ENCODE data around the gene SYTL5. TPM values are rescaled to one million over a fixed set of nuclear protein-coding genes. Genes with fewer than 3 reads are reported as not detected.

The SYTL5 gene
- total and polyA plus RNA-seq, 2 experiments from 2014 or later, result not detected

GRCh38 chrX:38116706-38117105, 110.4 kb downstream of the SYTL5 start:
- no peaks in the 10 kb centered on the region for H4K20me1 ChIP-seq (ENCODE audit: insufficient read depth)
- H3K9ac ChIP-seq, result no peak overlapping the region
- in situ Hi-C loops (cut with MboI), result no loop called here
- no peaks in the 10 kb centered on the region for H3K4me1 ChIP-seq (ENCODE audit: insufficient read depth)
- no peaks in the 10 kb centered on the region for H3K9me3 ChIP-seq (ENCODE audit: low read depth)
- H2AFZ ChIP-seq, result no peak overlapping the region
- no peaks in the 10 kb centered on the region for H3K36me3 ChIP-seq (ENCODE audit: low read depth)
- H3K79me2 ChIP-seq (ENCODE audit: insufficient read depth), result no peaks in the 10 kb centered on the region
- no peaks in the 10 kb centered on the region for H3K27me3 ChIP-seq (replicated peaks; ENCODE audit: insufficient read depth)
- WGBS, 2 experiments (ENCODE audit: low coverage in 1 of 2, low lambda C conversion rate in 2 of 2, missing lambda C conversion rate in 2 of 2), result 0 to 11% methylated on average over 1 of the region's 1 CpG
- H3K4me3 ChIP-seq, result no peak overlapping the region
- no peak for DNase-seq
- H3K27ac ChIP-seq, result no peak overlapping the region
- no peaks in the 10 kb centered on the region for H3F3A ChIP-seq (ENCODE audit: insufficient read depth)
- TF ChIP-seq EZH2 (IDR thresholded peaks at IDR 0.05; ENCODE audit: insufficient read depth, poor library complexity, severe bottlenecking), result no peak
- TF ChIP-seq EZH2phosphoT487 (IDR thresholded peaks at IDR 0.05; ENCODE audit: insufficient read depth, low read depth), result no peak
- H3K4me2 ChIP-seq (ENCODE audit: unreplicated experiment), result no peak overlapping the region
- no peaks in the 10 kb centered on the region for H3K9me2 ChIP-seq (ENCODE audit: insufficient read depth)

- H3K79me2 ChIP-seq (ENCODE audit: insufficient read depth), result no peaks in the 10 kb centered on the region
- in situ Hi-C loops (cut with MboI), result no loop called here
- no peak overlapping the region for H3K27ac ChIP-seq
- H3K4me1 ChIP-seq (ENCODE audit: insufficient read depth), result no peaks in the 10 kb centered on the region
- no peaks in the 10 kb centered on the region for H3K9me2 ChIP-seq (ENCODE audit: insufficient read depth)
- no peaks in the 10 kb centered on the region for H3K27me3 ChIP-seq (replicated peaks; ENCODE audit: insufficient read depth)
- no peak overlapping the region for H3K4me2 ChIP-seq (ENCODE audit: unreplicated experiment)
- TF ChIP-seq EZH2phosphoT487 (IDR thresholded peaks at IDR 0.05; ENCODE audit: insufficient read depth, low read depth), result no peak
- no peak for TF ChIP-seq EZH2 (IDR thresholded peaks at IDR 0.05; ENCODE audit: insufficient read depth, poor library complexity, severe bottlenecking)
- H3K9me3 ChIP-seq (ENCODE audit: low read depth), result no peaks in the 10 kb centered on the region
- no peaks in the 10 kb centered on the region for H3K36me3 ChIP-seq (ENCODE audit: low read depth)
- WGBS, 2 experiments (ENCODE audit: low coverage in 1 of 2, low lambda C conversion rate in 2 of 2, missing lambda C conversion rate in 2 of 2), result 14 to 15% methylated on average over 6 to 7 of the region's 7 CpGs
- no peaks in the 10 kb centered on the region for H4K20me1 ChIP-seq (ENCODE audit: insufficient read depth)
- no peak overlapping the region for H3K9ac ChIP-seq
- H2AFZ ChIP-seq, result no peak overlapping the region
- H3F3A ChIP-seq (ENCODE audit: insufficient read depth), result no peaks in the 10 kb centered on the region
- H3K4me3 ChIP-seq, result no peak overlapping the region
- peak; percentile 19 for DNase-seq
These were observed 111.1 kb downstream of the SYTL5 start for GRCh38 chrX:38117485-38117884.

- H2AFZ ChIP-seq, result no peak overlapping the region
- H3K4me2 ChIP-seq (ENCODE audit: unreplicated experiment), result no peak overlapping the region
- H3K9me2 ChIP-seq (ENCODE audit: insufficient read depth), result no peaks in the 10 kb centered on the region
- in situ Hi-C loops (cut with MboI), result no loop called here
- no peaks in the 10 kb centered on the region for H3F3A ChIP-seq (ENCODE audit: insufficient read depth)
- H3K4me3 ChIP-seq, result no peak overlapping the region
- no peak overlapping the region for H3K27ac ChIP-seq
- no peaks in the 10 kb centered on the region for H3K27me3 ChIP-seq (replicated peaks; ENCODE audit: insufficient read depth)
- no peaks in the 10 kb centered on the region for H4K20me1 ChIP-seq (ENCODE audit: insufficient read depth)
- no peaks in the 10 kb centered on the region for H3K36me3 ChIP-seq (ENCODE audit: low read depth)
- no peaks in the 10 kb centered on the region for H3K4me1 ChIP-seq (ENCODE audit: insufficient read depth)
- no peaks in the 10 kb centered on the region for H3K9me3 ChIP-seq (ENCODE audit: low read depth)
- TF ChIP-seq EZH2phosphoT487 (IDR thresholded peaks at IDR 0.05; ENCODE audit: insufficient read depth, low read depth), result no peak
- TF ChIP-seq EZH2 (IDR thresholded peaks at IDR 0.05; ENCODE audit: insufficient read depth, poor library complexity, severe bottlenecking), result no peak
- no peaks in the 10 kb centered on the region for H3K79me2 ChIP-seq (ENCODE audit: insufficient read depth)
- 82 to 100% methylated on average over 1 of the region's 1 CpG for WGBS, 2 experiments (ENCODE audit: low coverage in 1 of 2, low lambda C conversion rate in 2 of 2, missing lambda C conversion rate in 2 of 2)
- DNase-seq, result no peak
- H3K9ac ChIP-seq, result no peak overlapping the region
These were observed 117.6 kb downstream of the SYTL5 start for GRCh38 chrX:38124000-38124399.

- H3K4me1 ChIP-seq (ENCODE audit: insufficient read depth), result no peaks in the 10 kb centered on the region
- no peak overlapping the region for H2AFZ ChIP-seq
- H3F3A ChIP-seq (ENCODE audit: insufficient read depth), result no peaks in the 10 kb centered on the region
- H3K27ac ChIP-seq, result no peak overlapping the region
- H4K20me1 ChIP-seq (ENCODE audit: insufficient read depth), result no peaks in the 10 kb centered on the region
- 80 to 83% methylated on average over 3 of the region's 3 CpGs for WGBS, 2 experiments (ENCODE audit: low coverage in 1 of 2, low lambda C conversion rate in 2 of 2, missing lambda C conversion rate in 2 of 2)
- H3K79me2 ChIP-seq (ENCODE audit: insufficient read depth), result no peaks in the 10 kb centered on the region
- H3K4me3 ChIP-seq, result no peak overlapping the region
- no peaks in the 10 kb centered on the region for H3K9me2 ChIP-seq (ENCODE audit: insufficient read depth)
- H3K9ac ChIP-seq, result no peak overlapping the region
- no peaks in the 10 kb centered on the region for H3K36me3 ChIP-seq (ENCODE audit: low read depth)
- no peaks in the 10 kb centered on the region for H3K9me3 ChIP-seq (ENCODE audit: low read depth)
- H3K27me3 ChIP-seq (replicated peaks; ENCODE audit: insufficient read depth), result no peaks in the 10 kb centered on the region
- no peak for TF ChIP-seq EZH2 (IDR thresholded peaks at IDR 0.05; ENCODE audit: insufficient read depth, poor library complexity, severe bottlenecking)
- in situ Hi-C loops (cut with MboI), result no loop called here
- H3K4me2 ChIP-seq (ENCODE audit: unreplicated experiment), result no peak overlapping the region
- DNase-seq, result no peak
These were observed 119.8 kb downstream of the SYTL5 start for GRCh38 chrX:38126179-38126578.

- Histone ChIP-seq H3K79me2 (ENCODE audit: insufficient read depth) (no peaks in the 10 kb centered on the region), H3K9ac (no peak overlapping the region), H3F3A (ENCODE audit: insufficient read depth) (no peaks in the 10 kb centered on the region), H3K27me3 (replicated peaks; ENCODE audit: insufficient read depth) (no peaks in the 10 kb centered on the region), H3K4me1 (ENCODE audit: insufficient read depth) (no peaks in the 10 kb centered on the region), H4K20me1 (ENCODE audit: insufficient read depth) (no peaks in the 10 kb centered on the region), H3K4me2 (ENCODE audit: unreplicated experiment) (no peak overlapping the region), H2AFZ (no peak overlapping the region), H3K9me2 (ENCODE audit: insufficient read depth) (no peaks in the 10 kb centered on the region), H3K27ac (no peak overlapping the region), H3K9me3 (ENCODE audit: low read depth) (no peaks in the 10 kb centered on the region), H3K4me3 (no peak overlapping the region), H3K36me3 (ENCODE audit: low read depth) (no peaks in the 10 kb centered on the region)
- DNase-seq, result no peak
- TF ChIP-seq EZH2 (IDR thresholded peaks at IDR 0.05; ENCODE audit: insufficient read depth, poor library complexity, severe bottlenecking) (no peak), EZH2phosphoT487 (IDR thresholded peaks at IDR 0.05; ENCODE audit: insufficient read depth, low read depth) (no peak)
- in situ Hi-C loops (cut with MboI), result no loop called here
- 78 to 100% methylated on average over 1 of the region's 1 CpG for WGBS, 2 experiments (ENCODE audit: low coverage in 1 of 2, low lambda C conversion rate in 2 of 2, missing lambda C conversion rate in 2 of 2)
These were observed 121.6 kb downstream of the SYTL5 start for GRCh38 chrX:38127961-38128360.

All from GM23248 (cell line).